Measurements from ENCODE around the gene SLC44A5.
"Not testable (repeated sequence)": the region's sequence is repeated elsewhere in the genome, so short reads cannot be mapped to it uniquely, and the experiment has no call there.

Gene SLC44A5

GRCh38 chr1:75354267-75354666 lies 256.6 kb downstream of the SLC44A5 start:
- not testable (repeated sequence) for DNase-seq

GRCh38 chr1:75353051-75353450 lies 257.9 kb downstream of the SLC44A5 start:
- DNase-seq = no peak

GRCh38 chr1:75345538-75346292 lies 265.2 kb downstream of the SLC44A5 start:
- DNase-seq = no peak

- peak; percentile 15 for DNase-seq
These were observed 268.1 kb downstream of the SLC44A5 start for GRCh38 chr1:75342786-75343185.

- no peak for DNase-seq
These were observed 269.4 kb downstream of the SLC44A5 start for GRCh38 chr1:75341537-75341936.

- peak; percentile 47 for DNase-seq
These were observed 272.1 kb downstream of the SLC44A5 start for GRCh38 chr1:75338616-75339483.

GRCh38 chr1:75334876-75335389 lies 276.0 kb downstream of the SLC44A5 start:
- DNase-seq = no peak

GRCh38 chr1:75330624-75331023 lies 280.3 kb downstream of the SLC44A5 start:
- DNase-seq = no peak

- no peak for DNase-seq
These were observed 282.2 kb downstream of the SLC44A5 start for GRCh38 chr1:75328691-75329090.

GRCh38 chr1:75327395-75327794 lies 283.5 kb downstream of the SLC44A5 start:
- no peak for DNase-seq

GRCh38 chr1:75317976-75318375 lies 292.9 kb downstream of the SLC44A5 start:
- DNase-seq = no peak

- no peak for DNase-seq
These were observed 294.7 kb downstream of the SLC44A5 start for GRCh38 chr1:75316230-75316629.

GRCh38 chr1:75312620-75313019 lies 298.3 kb downstream of the SLC44A5 start:
- no peak for DNase-seq

GRCh38 chr1:75310067-75310466 lies 300.8 kb downstream of the SLC44A5 start:
- DNase-seq = no peak

GRCh38 chr1:75308365-75308764 lies 302.5 kb downstream of the SLC44A5 start:
- DNase-seq = no peak

- no peak for DNase-seq
These were observed 305.9 kb downstream of the SLC44A5 start for GRCh38 chr1:75305061-75305460.

GRCh38 chr1:75293270-75293669 lies 317.6 kb downstream of the SLC44A5 start:
- DNase-seq = peak; percentile 64

- DNase-seq = no peak
These were observed 318.9 kb downstream of the SLC44A5 start for GRCh38 chr1:75292013-75292412.

GRCh38 chr1:75276385-75276784 lies 334.5 kb downstream of the SLC44A5 start:
- DNase-seq = no peak

- DNase-seq = no peak
These were observed 335.3 kb downstream of the SLC44A5 start for GRCh38 chr1:75275631-75276030.

GRCh38 chr1:75274920-75275506 lies 335.9 kb downstream of the SLC44A5 start:
- no peak for DNase-seq

GRCh38 chr1:75273110-75273509 lies 337.8 kb downstream of the SLC44A5 start:
- DNase-seq = no peak

GRCh38 chr1:75265792-75266191 lies 345.1 kb downstream of the SLC44A5 start:
- DNase-seq = peak; percentile 6

Measured in NCI-H1092 (cell line).